Urothelium cell line (cell line): Measurements from ENCODE around the gene OGFOD3.

Source experiments
- DNase-seq: peaks from one replicate; pipeline ENCODE4 v3.0.0; 2011; ENCODE audit warnings: low spot score, mixed read lengths
- FAIRE-seq: peaks from 2 replicates; lab custom pipeline; 2011; peaks lifted over from hg19 to GRCh38; lab: Jason Lieb, UNC

The OGFOD3 gene

DNA sequence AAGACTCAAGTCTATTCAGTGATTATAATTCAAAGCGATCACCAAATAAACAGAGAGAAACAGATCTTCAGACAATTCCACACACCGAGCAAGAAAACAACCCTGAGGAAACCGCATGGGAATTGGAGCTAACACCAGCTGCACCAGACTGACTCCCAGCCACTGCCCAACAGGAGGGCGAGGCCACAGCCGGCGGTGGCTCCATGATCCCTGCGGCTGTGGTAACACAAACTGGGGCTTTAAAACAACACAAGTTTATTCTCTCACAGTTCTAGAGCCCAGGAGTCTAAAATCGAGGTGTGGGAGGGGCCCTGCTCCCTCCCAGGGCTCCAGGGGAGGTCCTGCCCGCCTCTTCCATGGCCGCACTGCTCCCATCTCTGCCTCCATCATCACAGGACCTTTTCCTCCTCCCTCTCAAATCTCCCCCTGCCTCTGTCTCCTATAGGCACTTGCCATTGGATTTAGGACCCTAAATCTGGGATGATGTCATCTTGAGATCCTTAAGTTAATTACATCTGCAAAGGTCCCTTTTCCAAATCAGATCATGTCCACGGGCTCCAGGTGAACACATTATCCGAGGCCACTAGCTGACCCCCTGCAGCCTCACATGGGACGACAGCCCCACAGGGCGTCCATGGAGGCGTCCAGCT, 10.0 kb downstream of the OGFOD3 start:
- DNase-seq (no peak), FAIRE-seq (no peak)

DNA sequence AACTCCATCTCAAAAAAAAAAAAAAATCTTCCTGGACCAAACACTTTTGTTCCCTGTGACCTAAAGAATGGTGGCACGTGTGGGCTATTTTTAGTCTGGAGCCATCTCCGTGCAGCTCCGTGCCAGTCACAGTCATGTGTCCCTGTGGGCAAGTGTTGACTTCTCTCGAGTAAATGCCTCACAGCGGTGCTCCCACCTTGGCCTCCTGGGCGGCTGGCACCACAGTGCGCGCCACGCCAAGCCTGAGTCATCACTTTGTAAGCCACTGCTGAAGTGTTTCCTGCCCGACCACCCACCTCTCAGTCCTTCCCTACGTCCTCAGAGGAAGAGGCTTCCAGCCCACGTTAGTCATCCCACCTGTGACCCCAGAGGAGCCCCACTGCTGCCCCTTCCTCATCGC, 11.1 kb downstream of the OGFOD3 start:
- FAIRE-seq (peak; percentile 92), DNase-seq (peak; percentile 85)

DNA sequence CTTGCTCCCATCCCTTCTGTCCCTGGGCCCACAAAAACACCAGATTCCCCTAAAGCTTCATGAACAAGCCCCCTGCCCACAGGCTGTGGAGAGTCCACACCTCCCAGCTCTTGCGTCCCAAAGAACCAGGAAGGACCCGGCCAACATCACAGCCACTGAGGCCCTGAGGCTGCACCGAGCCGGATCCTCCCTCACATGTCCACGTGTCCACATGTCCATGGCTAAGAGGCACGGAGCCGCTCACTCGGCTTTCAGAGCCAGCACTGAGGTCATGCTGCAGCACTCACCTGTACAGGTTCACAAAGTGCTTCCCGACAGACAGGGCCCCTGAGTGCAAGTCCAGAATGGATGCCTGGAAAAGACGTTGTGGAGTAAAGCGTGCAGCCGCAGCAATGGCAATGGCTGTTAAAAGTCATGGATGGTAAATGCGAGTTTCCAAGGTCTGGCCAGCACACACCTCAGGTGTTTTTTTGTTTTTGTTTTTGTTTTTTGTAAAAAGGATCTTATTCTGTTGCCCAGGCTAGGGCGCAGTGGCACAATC, 12.2 kb downstream of the OGFOD3 start:
- no peak for DNase-seq
- no peak for FAIRE-seq

DNA sequence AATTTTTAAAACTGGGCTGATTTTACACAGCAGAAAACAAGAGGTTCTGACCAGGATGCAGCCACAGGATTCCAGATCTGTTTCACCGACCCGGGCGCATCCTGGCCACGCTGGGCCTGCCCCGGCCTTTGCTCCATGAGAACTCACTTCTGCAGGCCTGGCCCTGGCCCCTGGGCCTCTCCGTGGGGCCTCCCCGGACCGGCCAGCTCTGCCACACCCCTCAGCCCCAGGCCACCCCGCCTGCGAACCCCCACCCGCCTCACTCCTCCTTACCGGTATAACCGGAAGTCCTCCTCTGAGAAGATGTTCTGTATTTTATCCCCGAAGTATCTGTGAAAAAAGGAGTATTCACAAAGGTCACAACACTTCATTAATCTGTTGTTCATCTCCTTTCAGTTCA, 13.3 kb downstream of the OGFOD3 start:
- DNase-seq (no peak), FAIRE-seq (no peak)

DNA sequence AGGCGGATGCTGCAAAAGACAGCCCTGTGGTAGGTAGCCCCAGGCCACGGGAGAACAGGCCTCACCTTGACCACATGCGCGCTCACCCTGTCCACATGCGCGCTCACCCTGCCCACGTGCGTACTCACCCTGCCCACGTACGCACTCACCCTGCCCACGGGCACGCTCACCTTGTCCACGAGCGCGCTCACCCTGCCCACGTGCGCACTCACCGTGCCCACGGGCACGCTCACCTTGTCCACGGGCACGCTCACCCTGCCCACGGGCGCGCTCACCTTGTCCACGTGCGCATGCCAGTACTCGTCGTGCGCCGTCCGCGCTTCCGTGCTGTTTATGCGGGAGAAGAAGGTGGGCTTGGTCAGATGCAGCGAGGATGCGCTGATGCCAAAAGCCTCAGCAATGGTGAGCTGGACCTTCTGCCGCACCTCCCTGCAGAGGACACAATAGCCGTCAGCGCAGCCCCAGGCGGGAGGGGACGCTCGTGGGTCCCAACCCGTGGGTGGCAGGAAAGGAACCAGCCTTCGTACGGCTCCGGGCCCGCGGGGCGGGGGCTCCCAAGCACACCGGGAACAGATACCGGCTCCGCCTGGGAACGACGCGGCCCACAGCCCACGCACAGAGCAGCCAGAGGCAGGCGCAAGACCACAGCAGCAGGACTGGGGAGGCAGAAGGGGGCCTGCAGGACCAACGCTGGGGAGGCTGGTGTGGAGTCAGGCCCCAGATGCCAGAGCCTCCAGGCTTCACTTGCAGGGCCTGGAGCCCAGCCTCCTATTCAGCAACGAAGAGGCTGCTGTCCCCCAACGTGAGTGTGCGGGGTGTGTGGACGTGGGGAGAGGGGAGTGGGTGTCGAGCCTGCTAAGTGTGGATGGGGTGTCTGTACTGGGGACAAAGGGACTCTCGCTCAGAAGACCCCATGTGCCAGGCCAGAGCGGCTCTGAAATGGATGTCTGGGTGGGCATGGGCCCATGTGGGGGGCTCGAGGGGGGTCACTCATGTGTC, 14.4 kb downstream of the OGFOD3 start:
- FAIRE-seq (peak; percentile 97), DNase-seq (no peak)

DNA sequence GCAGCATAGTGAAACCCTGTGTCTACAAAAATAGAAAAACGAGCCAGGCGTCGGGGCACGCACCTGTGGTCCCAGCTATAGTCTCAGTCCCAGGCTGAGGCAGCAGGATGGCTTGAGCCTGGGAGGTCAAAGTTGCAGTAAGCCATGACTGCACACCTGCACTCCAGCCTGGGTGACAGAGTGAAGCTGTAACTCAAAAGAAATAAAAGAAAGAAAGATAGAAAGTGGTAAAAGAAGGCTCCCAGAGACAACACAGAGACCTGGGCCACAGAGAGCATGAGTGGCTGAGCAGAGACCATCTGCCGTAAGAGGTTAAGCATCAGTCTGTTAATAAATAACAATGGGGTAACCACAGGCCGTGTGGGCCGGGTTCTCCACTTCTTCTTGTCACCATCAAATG, 15.5 kb downstream of the OGFOD3 start:
- FAIRE-seq (no peak), DNase-seq (no peak)

DNA sequence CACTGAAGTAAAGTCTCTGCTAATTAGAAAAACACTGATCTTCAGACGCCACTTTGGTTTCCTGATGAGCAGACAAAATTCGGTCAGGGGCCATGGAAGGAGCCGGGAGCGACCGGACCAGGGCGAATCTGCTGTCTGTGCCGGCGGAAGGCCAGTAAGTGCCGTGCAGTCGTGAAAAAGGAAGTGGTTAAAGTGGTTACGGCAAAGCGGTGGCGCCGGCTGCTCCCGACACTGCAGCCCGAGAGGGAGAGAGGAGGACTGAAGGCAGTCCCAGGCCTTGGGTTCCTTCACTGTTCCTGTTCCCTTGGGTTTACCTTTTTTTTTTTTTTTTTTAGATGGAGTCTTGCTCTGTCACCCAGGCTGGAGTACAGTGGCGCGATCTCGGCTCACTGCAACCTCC, 17.6 kb downstream of the OGFOD3 start:
- FAIRE-seq (no peak), DNase-seq (no peak)

DNA sequence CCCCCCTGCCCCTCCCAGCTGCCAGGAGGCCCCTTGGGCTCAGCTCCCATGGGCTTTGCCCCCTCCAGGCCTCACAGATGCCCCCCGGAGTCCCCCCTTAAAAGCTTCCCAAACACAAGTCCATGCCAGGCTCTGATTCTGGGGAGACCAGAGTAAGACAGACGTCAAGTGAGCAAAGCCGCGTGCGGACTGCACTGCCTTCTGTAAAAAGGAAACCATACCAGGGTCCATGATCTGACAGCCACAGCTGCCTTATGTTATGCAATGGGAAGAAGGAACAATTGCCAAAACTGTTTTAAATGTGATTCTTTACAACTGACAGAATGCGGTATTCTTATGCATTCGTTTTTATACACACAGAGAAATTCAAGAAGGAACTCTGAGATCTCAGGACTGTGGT, 18.2 kb downstream of the OGFOD3 start:
- DNase-seq: no peak
- FAIRE-seq: no peak

DNA sequence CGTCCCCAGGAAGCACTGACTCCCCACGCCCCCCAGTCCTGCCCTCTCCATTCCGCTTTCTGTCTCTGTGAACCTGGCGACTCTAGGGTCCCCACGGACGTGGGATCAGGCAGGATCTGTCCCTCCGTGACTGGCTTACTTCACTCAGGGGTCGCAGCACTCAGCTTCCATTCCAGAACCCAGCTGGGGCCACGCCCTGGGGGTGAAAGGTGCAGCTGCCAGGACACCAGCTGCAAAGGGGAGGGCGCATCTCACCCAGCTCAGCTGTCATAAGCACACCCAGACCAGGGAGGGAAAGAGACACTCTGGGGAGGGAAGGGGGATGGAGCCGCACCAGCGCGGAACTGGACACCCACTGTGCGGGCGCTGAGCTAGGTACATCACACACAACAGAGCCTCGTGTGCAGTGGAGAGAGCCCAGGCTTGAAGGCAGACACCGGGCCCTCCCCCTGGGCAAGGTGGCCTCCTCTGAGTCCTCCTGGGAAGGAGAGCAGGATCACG, 18.7 kb downstream of the OGFOD3 start:
- FAIRE-seq (no peak), DNase-seq (no peak)

DNA sequence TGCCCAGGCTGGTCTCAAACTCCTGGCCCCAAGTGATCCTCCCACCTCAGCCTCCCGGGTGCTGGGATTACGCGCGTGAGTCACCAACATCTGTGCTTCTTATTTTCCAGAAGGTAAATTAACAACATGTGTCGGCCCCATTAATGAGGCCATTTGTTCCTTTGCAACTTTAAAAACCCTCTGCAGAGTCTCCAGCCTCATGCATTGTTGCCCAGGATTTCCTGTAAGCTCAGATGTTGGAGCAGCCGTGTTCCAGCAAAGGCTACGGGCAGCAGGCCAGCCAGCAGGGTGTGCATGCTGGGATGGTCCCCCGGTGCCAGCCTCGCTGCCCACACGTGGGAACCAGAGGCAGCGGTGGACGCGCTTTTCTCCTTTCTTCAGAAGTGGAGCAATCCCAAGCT, 19.3 kb downstream of the OGFOD3 start:
- FAIRE-seq: no peak

DNA sequence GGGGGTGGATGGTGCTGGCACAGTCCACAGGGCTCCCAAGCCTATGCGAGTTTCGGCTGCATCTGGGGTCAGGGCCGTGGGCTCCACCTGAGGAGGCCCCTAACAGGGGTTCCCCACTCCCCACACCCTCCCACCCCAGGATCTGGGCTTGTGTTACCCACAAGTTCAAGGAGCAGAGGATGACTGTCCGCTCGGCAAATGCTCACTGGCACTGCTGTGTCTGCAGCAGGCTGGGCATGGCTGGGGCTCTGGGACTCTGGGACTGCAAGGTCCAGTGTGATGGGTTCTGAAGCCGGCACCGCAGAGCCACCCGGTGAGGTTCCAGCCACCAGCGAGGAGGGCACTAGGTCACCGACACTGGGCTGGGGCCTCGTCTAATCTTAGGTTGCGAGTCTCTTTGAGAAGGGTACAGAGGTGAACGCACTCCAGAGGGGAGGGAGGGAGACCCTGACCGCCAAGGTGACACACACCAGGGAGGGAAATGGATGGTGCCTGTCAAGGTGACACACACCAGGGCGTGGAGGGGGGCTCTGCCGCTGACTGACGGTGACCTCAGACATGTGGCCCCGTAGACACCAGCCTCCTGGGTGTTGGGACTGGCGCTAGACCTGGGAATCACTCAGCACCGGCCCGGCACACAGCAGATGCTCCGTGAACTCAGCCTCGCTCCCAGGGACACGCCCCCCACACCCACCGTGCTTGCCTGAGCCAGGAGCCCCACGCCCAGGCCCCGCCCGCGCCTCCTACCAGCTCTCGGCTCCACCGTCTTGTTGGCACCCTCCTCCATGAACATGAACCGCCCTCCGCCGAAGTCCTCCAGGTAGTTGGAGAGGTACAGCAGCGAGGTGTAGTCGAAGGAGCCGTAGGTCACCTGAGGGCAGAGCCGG, 20.7 kb downstream of the OGFOD3 start:
- no peak for DNase-seq
- FAIRE-seq: peak; percentile 78

More for the DNA sequence above, 19.3 kb downstream of the OGFOD3 start:
- DNase-seq: no peak

DNA sequence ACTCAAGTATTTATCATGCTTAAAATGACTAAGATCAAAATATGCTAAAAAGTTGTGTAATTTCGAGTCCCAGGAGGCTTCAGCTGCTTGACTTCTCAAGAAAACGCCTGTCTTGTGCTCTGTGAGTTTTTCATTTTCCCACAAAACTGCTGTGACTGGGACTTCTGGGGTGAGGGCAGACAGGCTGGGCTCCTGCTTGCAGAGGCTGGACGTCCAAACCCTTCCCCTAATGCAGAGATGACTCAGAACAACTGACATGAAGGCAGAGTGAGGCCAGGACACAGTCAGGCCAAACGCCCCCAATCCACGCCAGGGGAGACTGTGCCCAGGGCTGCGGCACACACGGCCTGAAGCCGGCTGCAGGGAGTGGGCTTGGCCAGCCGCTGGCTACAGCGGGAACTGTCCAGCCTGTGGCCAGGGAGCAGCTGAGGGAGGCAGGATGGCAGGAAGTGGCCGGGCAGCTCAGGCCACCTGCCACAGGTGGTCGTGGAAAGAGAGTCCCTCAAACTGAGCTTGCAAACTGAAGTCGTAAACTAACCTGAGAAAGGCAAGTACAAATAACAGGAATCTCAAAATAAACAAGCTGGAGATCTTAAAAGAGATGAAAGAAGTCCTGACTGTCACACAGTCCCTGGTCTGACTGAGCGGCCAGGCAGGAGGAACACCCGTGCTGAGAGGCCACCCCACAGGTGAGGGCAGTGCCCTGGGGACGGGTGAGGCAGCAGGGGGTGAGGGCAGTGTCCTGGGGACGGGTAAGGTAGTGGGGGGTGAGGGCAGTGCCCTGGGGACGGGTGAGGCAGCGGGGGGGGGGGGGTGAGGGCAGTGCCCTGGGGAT, 21.6 kb downstream of the OGFOD3 start:
- FAIRE-seq: no peak

DNA sequence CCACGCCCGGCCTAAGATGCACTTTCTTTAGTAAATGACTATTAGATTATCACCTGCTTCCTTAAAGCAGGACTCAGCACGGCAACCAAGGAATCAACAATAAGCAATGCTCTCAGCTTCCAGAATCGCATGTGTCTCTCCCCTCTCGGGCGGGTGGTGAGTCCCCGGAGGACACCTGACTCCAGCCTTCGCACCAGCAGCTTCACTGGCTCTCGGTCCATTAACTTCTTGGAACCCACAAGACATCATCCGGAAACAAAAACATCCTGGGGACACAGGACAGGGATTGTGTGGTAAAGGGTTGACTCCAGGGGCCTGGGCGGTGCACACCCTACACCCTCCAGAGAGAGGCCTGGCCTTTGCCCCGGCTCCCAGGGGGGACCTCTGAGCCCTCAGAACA, 24.1 kb downstream of the OGFOD3 start:
- FAIRE-seq (no peak), DNase-seq (no peak)

More for the DNA sequence above, 21.6 kb downstream of the OGFOD3 start:
- DNase-seq: no peak

DNA sequence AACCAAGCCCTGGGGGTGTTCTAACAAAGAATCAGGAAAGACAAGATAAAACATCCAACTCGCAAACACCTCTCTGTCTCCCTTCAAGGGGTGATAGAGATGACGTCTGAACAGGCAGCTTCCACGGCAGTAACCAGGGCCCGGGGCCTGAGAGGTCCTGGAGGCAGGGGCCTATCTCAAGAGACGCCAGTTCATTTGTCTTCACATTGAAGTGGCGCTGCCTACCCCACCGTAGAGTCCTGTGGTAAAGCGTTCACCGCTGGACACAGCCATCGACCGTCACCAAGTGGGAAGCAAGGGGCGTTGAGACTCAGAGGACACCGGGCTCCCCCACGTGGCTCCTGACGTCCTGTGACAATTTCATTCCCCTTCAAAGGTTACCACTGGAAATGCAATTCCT, 25.4 kb downstream of the OGFOD3 start:
- FAIRE-seq (no peak), DNase-seq (no peak)

DNA sequence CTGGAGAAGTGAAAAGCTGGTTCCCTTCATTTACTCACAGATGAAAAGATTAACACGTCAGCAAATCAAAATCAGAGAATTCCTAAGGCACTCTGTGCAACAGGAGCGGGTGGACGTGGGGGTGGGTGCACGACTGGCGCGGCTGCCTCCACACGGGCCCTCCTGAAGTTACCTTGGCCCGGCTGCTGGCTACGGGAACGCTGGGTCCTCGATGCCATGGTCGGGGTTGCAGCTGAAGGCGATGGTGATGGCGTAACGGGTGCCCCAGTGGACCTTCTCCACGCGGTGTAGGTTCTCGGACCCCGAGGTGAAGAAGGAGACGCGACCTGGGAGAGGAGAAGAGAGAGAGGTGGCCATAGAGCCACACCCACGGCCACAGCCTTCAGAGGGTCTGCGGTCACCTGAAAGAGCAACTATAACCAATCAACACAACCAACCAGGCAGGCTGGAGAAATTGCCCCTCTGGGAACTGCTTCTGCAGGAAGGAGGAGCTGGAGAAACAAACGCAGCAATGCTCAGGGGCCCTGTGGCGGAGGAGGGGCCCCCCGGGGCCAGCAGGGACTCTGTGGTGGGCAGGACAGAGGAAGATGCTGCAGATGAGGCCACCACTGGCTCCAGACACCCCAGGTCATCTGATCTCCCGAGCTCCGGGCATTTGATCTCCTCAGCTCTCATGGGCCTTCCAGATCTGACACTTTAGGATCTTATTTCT, 26.0 kb downstream of the OGFOD3 start:
- FAIRE-seq (no peak), DNase-seq (no peak)

DNA sequence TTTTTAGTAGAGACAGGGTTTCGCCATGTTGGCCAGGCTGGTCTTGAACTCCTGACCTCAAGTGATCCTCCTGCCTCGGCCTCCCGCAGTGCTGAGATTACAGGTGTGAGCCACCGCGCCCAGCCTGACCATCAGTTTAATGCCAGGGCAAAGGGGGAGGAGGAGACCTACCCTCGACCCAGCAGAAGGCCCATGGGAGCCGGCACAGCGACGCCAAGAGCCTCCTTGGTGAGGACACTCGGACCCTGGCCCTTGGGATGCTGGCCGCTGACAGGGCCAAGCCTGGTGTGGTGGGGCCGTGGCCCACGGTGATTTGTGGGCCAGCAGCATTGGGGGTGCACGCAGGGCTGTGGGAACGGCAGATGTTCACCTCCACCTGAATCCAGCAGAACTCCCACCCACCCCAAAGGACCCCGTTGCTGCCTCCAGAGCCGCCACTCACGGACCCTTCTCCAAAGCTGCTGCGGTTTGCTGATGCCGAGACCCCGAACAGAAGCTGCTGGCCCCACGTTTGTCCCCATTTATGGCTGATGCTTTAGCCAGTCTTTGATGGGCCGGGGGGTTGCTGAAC, 26.8 kb downstream of the OGFOD3 start:
- DNase-seq (no peak), FAIRE-seq (no peak)

DNA sequence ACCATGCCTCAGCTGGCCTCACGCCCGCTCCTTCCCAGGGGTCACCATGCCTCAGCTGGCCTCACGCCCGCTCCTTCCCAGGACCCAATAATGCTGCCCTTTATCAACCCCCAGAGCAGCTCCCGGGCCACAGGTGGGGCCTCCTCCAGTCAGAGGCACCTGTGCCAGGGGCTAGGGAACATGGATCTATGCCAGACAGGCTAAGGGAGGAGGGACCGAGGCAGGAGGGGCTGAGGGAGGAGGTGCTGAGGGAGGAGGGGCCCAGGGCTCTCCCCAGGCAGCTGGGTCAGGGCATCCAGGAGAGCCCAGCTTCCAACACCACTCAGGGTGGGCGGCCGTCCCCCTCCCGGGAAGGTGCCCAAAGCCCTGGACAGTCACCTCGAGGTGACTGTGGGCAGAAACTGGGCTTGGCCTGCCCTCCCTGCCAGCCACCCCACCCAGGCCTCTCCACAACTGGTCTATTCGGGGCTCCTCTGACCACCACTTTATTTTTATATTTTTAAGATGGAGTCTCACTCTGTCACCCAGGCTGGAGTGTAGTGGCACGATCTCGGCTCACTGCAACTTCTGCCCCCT, 27.4 kb downstream of the OGFOD3 start:
- FAIRE-seq: no peak

More for the DNA sequence above, 27.4 kb downstream of the OGFOD3 start:
- DNase-seq: no peak
